M059J (cell line): ENCODE data around the gene ARFRP1. TPM values are rescaled to one million over a fixed set of nuclear protein-coding genes. Genes with fewer than 3 reads are reported as not detected.
"Not testable (repeated sequence)": the region's sequence is repeated elsewhere in the genome, so short reads cannot be mapped to it uniquely, and the experiment has no call there.

Experiments used
- DNase-seq: peaks from one replicate; pipeline ENCODE4 v3.0.0-alpha.2; 2012; ENCODE audit warnings: low read depth
- total RNA-seq: library from RNA; depleted of rRNA; stranded (reverse); fragments of >200 nt; shearing (Covaris generic); gene quantifications from 2 replicates; pipeline ENCODE4 v1.2.3, GENCODE V29; 2014

ARFRP1 gene
- total RNA-seq, 1 experiment from 2014 or later: 56.3 TPM

GRCh38 chr20:63678071-63678470 is 29.7 kb downstream of the ARFRP1 start:
- no peak for DNase-seq

- no peak for DNase-seq
These were observed 32.0 kb downstream of the ARFRP1 start for GRCh38 chr20:63675681-63676368.

GRCh38 chr20:63673951-63674350 is 33.8 kb downstream of the ARFRP1 start:
- DNase-seq: no peak

- no peak for DNase-seq
These were observed 35.1 kb downstream of the ARFRP1 start for GRCh38 chr20:63672666-63673065.

GRCh38 chr20:63671695-63672094 is 36.1 kb downstream of the ARFRP1 start:
- not testable (repeated sequence) for DNase-seq

GRCh38 chr20:63668351-63668750 is 39.4 kb downstream of the ARFRP1 start:
- DNase-seq: no peak

- no peak for DNase-seq
These were observed 39.9 kb downstream of the ARFRP1 start for GRCh38 chr20:63667858-63668257.

GRCh38 chr20:63665708-63666107 is 42.1 kb downstream of the ARFRP1 start:
- no peak for DNase-seq

- DNase-seq: no peak
These were observed 42.7 kb downstream of the ARFRP1 start for GRCh38 chr20:63664861-63665594.

- no peak for DNase-seq
These were observed 43.5 kb downstream of the ARFRP1 start for GRCh38 chr20:63664143-63664851.

GRCh38 chr20:63663332-63664066 is 44.3 kb downstream of the ARFRP1 start:
- no peak for DNase-seq

GRCh38 chr20:63662813-63663189 is 45.0 kb downstream of the ARFRP1 start:
- no peak for DNase-seq

- no peak for DNase-seq
These were observed 45.6 kb downstream of the ARFRP1 start for GRCh38 chr20:63661959-63662812.

GRCh38 chr20:63661108-63661507 is 46.7 kb downstream of the ARFRP1 start:
- no peak for DNase-seq

- no peak for DNase-seq
These were observed 47.2 kb downstream of the ARFRP1 start for GRCh38 chr20:63660622-63661021.

GRCh38 chr20:63660174-63660573 is 47.6 kb downstream of the ARFRP1 start:
- not testable (repeated sequence) for DNase-seq

GRCh38 chr20:63659370-63659769 is 48.4 kb downstream of the ARFRP1 start:
- DNase-seq: no peak

GRCh38 chr20:63658749-63659187 is 49.0 kb downstream of the ARFRP1 start:
- DNase-seq: no peak

- peak; percentile 94 for DNase-seq
These were observed 49.6 kb downstream of the ARFRP1 start, which contains the start of gene RTEL1 for GRCh38 chr20:63657937-63658748. Gene RTEL1, plus strand, starts transcription at chr20:63658312. Its CDS starts 1,091 bp downstream, at chr20:63659403.
